GM21360 (cell line): ENCODE data around the gene KRTAP12-4.
"Not testable (repeated sequence)": the region's sequence is repeated elsewhere in the genome, so short reads cannot be mapped to it uniquely, and the experiment has no call there.

ENCODE experiments used
- ATAC-seq: cut with Tn5 transposase; IDR thresholded peaks from one replicate; pipeline ENCODE4 v1.9.1; 2021; ENCODE audit warnings: mild to moderate bottlenecking, moderate library complexity; ENCODE audit not compliant: unreplicated experiment

KRTAP12-4 gene

DNA sequence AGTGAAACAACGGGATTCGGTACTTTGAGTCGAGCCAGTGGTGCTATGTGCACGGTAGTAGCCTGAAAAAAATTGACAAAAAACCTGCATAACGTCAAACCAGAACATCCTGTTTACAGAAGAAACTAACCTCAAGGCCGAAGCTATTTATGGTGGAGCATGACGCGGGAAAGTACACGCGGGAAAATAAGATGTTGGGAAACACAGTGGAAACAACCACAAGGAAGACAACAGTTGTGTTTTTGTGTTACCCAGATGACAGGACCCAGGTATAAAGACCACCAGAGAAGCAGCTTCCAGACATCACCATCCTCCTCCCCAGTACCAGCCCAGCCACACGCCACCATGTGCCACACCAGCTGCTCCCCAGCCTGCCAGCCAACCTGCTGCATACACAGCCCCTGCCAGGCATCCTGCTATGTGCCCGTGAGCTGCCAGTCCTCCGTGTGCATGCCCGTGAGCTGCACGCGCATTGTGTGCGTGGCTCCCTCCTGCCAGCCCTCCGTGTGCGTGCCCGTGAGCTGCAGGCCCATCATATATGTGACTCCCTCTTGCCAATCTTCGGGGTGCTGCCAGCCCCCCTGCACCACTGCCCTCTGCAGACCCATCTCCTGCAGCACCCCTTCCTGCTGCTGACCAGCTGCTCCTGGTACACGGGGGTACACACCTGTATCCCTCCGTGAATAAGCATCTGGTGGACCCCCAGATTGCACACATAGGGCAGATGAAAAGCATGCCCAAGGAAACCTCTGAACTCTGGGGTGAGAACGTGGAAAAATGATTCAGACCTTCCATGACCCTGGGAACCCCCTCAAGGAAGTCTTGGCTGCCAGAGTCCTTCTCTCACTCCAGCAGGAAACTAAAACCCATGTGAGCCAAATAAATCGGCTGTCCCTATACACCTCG, 3.4 kb upstream of the KRTAP12-4 start, which contains the start of gene KRTAP12-3:
Gene KRTAP12-3 (plus strand): TSS at position 298 of the 906 bp plus-strand sequence. CDS start 48 bp downstream, at position 346.
- no peak for ATAC-seq

DNA sequence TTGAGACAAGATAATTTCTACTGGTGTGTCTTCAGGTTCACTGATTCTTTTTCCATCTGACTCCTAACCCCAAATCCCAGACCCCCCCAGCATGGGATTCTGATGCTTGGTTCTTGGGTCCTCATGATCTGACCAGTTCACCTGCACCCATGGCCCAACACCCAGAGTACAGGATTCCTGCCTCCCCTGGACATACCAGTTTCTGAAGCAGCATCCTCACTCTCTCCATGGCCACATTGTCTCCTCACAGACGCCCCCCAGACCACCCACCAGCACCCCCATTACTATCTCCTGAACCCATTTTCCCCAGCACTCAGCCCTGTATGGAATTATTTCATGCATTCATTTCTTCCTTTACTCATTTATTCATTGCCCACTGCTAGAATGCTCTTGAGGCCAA, 2.4 kb upstream of the KRTAP12-4 start:
- no peak for ATAC-seq

DNA sequence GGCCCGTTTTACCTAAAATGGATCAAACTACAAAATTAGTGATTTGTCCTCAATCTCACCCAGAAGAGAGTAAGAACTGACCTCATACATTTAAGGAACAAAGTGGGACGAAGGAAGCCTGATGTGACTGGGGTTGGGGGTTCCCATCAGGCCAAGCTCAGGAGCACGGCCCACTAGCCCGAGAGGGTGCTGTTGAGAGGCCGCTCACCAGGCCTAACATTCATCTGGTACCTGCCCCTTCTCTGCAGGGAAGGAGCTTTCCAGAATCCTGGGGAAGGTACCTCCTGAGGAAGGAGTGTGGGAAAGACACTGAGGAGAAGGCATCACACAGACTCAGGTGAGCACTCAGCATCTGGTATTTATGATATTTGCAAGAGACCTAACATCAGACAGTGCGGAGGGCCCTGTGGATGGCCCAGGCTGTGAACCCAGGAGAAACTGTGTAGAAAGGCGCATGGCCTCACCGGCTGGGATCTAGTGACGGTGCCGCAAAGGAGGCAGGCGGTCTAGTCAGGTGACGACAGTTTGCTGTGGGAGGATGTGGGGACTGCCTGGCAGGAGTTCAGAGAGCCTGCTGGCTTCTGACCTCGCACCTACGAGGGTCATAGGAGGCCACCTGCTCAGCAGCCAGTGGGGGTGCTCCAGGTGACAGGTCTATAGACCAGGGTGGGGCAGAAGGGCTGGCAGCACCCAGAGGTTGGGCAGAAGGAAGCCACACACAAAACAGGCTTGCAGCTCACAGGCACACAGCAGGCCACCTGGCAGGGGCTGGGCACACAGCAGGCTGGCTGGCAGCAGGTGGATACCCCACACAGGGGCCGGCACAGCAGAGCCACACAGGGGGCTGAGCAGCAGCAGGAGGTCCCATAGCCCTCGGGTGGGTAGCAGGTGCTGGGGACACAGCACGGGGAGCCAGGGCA, 543 bp downstream of the KRTAP12-4 start:
- ATAC-seq: no peak

DNA sequence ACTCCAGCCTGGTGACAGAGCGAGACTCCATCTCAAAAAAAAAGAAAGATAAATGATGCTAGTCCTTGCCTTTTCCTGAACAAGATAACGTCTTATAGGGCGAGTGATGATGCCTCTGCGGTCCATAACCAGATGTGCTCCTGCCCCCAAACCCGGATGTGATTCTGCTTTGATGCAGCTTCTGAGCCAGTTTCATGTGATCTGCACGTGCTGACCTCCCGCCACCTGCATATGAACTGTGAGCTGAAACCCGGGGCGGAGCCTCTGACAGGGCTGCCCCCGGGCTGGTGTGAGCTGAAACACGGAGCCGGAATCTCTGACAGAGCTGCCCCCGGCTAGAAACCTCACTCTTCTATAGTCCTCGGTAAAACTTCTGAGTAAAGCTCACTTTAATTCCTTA, 1.3 kb downstream of the KRTAP12-4 start:
- no peak for ATAC-seq

DNA sequence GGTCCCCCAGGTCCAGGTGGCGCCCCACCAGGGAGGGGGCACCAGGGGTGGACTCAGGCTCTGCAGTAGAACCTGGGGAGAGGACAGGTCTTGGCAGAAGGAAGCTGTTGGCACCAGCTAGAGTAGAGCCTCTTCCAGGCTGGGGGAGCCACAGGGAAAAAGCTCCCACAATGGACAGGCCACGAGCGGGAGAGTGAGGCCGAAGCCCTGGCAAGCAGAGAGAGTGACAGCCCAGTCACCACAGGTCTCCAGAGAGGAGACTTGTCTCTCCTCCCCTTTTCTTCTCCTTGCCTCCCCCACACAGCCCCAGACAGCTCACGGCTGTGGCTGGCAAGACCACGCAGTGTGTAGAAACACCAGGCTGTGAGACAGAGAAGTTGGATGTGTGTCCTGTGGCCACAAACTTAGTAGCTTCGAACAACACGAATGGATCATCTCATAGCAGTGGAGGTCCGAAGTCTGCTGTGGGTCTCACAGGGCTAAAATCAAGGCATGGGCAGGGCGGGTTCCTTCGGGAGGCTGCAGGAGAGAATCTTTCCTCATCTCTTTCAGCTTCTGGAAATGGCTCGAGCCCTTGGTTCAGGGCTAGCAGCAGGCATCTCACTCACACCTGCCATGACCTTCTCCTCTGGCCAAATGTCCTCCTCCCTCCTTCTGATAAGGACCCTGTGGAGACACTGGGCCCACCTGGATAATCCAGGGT, 3.3 kb downstream of the KRTAP12-4 start:
- no peak for ATAC-seq

DNA sequence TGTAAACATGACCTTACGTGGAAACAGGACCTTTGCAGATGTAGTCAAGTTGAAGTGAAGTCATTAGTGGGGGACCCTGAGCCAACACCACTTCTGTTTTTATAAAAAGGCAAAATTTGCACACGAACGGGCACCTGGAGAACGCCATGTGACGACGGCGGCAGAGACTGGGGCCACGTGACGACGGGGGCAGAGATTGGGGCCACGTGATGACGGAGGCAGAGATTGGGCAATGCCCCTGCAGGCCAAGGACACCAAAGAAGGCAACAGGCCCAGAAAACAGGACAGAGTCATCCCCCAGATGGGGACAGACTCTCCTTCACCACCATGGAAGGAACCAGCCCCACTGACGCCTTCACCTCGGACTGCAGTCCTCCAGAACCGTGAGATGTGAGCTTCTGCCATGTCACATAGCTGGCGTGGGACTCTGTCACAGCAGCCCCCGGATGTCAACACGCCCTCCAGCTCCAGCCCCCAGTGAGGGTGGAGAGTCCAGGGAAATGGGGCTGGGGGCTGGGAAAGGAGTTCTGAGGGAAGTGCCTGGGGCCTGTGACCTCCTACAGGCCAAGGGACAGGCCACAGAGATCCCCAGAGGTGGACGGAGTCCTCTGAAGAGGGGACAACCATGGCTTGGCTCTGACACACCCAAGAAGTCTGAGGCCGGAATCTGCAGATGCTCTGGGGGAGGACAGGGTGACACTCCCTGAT, 4.0 kb downstream of the KRTAP12-4 start:
- ATAC-seq: no peak

DNA sequence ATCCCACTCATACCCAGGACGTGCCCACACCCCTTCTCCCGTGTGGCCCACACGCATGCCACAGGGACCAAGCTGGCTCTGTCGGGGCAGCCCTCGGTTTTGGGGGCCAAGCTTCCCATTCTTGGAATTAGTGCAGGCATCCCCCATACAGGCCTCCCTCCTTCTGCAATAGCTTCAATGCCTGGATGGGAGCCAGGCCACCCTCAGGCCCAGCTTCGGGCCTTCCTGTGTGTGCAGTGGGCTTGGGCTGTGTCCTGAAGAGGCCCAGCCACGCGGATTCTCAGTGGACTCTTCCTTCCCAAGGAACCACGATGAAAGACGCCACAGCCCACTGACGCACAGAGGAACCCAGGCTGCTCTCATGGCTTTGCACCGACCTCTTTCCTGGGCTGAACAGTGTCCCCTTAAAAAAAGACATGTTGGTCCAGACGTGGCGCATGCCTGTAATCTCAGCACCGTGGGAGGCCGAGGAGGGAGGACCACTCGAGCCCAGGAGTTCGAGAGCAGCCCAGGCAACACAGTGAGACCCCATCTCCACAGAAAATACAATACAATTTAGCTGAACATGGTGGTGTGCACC, 4.8 kb downstream of the KRTAP12-4 start:
- ATAC-seq: no peak

DNA sequence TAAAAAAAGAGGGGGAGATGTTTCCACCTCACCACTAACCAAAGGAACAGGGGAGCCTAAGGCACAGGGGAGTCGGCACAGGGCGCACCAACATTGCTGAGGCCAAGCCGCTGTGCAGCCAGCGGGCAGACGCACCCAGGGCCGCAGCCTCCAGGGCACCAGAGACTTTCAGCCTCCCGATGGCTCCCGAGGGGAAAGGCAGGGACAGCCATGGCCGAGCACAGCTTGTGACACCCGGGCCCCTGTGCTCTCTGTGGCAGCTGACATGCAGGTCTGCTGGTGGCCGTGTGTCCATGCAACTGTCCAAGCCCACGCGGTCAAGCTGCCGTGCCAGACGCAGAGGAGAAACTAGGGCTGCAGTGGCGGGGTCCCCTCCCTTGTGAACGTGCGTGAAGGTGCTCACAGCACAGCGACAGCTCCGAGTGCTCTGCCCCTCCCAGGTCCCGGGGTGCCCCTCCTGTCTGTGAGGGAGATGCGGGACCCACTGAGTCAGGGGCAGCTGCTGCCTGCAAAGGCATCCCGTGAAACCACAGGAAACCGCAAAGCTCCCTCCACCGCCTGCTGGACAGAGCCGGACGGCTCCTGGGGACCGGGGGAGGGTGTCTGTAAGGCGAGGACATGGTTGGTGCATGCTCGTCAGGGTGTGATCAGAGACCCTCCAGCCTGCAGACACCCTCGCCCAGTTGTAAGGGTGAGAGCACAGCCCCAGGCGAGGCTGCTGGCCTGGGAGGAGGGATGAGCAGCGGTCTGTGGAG, 5.7 kb downstream of the KRTAP12-4 start:
- ATAC-seq: no peak

DNA sequence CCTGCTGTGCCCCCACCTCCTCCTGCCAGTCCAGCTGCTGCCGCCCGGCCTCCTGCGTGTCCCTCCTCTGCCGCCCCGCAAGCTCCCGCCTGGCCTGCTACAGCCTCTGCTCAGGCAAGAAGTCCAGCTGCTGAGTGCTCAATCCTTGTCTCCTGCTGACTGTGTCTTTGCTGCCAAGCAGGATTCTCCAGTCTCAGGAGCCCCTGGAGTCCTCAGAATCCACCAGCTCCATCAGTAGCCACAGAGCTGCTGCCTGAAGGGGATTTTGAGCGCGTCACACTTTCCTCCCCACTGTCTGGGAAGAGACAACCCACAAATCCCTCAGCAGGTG, 7.3 kb downstream of the KRTAP12-4 start:
- no peak for ATAC-seq

DNA sequence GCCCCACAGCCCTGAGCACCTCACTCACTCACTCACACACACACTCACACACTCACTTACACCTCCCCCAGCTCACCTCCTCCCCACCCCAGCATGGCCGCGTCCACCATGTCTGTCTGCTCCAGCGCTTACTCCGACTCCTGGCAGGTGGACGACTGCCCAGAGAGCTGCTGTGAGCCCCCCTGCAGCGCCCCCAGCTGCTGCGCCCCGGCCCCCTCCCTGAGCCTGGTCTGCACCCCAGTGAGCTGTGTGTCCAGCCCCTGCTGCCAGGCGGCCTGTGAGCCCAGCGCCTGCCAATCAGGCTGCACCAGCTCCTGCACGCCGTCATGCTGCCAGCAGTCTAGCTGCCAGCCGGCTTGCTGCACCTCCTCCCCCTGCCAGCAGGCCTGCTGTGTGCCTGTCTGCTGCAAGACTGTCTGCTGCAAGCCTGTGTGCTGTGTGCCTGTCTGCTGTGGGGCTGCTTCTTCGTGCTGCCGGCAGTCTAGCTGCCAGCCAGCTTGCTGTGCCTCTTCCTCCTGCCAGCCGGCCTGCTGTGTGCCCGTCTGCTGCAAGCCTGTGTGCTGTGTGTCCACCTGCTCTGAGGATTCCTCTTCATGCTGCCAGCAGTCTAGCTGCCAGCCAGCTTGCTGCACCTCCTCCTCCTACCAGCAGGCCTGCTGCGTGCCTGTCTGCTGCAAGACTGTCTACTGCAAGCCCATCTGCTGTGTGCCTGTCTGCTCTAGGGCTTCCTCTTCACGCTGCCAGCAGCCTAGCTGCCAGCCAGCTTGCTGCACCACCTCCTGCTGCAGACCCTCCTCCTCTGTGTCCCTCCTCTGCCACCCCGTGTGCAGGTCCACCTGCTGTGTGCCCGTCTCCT, 7.9 kb downstream of the KRTAP12-4 start, which contains the start of gene KRTAP10-11:
Gene KRTAP10-11 (plus strand): TSS at position 49 of the 856 bp plus-strand sequence. CDS start 45 bp downstream, at position 94.
- ATAC-seq: not testable (repeated sequence)

DNA sequence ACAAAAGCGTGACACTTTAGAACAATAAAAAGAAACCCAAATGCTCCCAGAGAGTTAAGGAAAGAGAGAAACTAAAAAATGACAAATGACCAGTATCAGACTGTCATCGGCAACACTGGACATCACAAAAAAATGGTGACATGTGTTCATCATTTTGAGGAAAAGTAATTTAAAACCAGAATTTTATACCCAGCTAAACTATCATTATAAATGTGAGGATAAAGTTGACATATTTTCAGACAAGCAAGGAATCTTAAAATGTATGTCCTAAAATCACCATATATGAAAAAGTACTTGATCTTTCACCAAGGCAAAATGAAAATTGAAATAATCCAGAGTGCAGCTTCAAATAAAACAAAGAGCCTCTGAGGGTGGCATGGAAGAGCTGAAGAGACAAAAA, 9.6 kb downstream of the KRTAP12-4 start:
- ATAC-seq: no peak

DNA sequence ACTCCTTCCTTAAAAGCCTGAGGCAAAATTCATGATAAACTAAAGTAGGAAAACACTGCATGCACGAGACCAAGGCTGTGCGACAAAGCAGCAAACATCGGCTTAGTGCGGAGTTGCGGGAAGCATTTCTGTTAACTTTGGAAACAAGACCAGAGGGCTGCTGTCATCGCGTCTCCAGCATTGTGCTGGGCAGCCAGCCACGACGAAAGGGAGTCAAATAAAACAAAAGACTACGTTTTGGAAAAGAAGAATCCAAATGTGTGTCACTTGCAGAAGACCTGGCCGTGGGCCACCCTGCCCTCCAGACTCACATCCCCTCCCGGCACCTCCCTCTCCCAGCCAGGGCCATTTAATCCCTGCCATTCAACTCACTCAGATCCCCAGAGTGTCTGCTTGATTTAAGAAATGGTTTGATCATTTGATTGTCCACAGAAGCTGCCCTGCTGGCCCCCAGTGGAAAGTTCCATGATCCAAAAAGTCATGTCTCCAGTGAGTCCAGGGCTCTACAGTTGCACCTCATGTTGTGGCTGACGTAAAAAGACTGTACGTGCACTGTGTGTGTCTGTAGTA, 10.6 kb downstream of the KRTAP12-4 start:
- no peak for ATAC-seq

DNA sequence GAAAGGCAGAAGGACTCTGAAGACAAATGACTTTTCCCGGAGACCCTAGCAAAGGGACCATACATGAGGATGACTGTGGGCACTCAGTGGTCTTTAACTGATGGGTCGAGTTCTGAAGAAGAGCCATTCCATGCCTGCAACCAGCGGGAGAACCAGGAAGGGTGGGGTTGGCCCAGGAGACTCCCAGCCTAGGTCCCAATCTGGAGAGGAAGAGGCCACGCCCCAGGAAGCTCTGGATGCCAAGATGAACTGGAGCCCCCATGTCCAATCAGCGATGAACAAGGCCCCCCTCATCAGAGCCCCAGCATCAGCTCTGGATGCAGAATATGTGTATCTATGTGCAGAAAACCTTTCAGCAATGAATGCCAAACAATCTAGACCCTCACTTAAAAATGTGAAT, 13.7 kb downstream of the KRTAP12-4 start:
- ATAC-seq: no peak

DNA sequence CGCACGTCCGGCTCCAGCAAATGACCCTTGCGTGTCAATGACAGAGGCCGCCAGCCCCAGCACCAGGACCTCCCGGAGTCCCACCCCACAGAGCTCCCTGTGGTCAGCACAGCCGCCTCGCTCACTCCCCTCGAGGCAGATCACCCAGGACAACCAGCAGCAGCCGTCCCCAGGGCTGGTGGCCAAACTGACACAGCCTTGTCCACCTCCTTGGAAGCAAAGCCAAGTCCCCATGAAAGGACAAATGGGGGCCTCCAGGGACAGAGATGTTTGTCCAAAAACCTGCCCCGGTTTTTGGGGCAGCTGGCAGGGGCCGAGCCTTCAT, 15.2 kb downstream of the KRTAP12-4 start:
- no peak for ATAC-seq

DNA sequence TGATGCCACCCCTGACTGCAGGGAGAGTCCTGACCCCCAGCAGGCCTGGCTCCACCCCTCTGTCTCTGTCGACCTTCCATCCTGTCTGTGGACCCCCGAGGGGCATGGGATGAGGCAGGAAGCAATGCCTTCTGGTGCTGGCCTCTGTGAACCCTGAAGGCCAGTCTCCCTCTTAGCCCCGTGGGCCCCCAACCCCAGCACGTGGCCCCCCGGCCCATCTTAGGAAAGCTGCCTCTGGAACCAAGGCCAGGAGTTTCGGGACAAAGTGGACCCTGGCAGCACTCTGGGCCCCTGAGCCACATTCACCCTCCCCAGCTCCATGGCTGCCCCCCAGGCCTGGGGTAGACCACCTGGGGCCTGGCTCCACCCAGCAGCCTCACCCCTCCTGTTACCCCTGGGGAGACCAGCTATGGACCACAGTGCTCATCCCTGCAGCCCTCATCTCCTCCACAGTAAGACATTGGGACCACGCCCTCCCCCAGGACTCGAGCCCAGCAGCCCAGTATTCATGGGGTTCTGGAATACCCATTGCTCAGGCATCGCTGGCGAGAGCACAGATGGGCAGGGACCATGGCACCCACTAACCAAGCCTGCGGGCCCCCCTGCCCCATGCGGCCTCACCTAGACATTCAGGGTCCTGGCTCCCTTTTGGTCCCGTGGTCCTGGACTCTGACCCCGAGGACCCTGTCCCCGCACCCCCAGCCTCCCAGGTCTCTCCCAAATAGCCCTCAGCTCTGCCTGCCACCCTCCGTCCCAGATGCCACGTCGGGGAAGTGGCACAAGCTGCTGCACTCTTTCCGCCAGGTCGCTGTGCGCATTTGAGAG, 15.7 kb downstream of the KRTAP12-4 start:
- not testable (repeated sequence) for ATAC-seq

DNA sequence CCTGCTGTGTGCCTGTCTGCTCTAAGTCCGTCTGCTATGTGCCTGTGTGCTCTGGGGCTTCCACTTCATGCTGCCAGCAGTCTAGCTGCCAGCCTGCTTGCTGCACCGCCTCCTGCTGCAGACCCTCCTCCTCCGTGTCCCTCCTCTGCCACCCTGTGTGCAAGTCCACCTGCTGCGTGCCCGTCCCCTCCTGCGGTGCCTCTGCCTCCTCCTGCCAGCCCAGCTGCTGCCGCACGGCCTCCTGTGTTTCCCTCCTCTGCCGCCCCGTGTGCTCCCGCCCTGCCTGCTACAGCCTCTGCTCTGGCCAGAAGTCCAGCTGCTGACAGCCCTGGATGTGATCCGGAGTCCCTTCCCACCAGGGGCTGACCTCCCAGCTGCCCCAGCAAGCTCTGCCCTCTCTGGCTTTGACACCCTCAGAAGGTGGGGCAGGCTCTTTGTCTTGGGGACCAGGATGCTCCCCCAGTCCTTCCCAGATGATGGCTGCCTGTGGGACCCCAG, 16.6 kb downstream of the KRTAP12-4 start:
- ATAC-seq: not testable (repeated sequence)
